CD14-positive monocyte (primary cell): ENCODE data around the gene VAV1. TPM values are rescaled to one million over a fixed set of nuclear protein-coding genes. Genes with fewer than 3 reads are reported as not detected.

Experiments used
- DNase-seq, 3 donors: peaks; one replicate each; pipeline ENCODE4 v3.0.0-alpha.2; 2011 to 2022
- H2AFZ ChIP-seq: 2 replicates; pipeline ENCODE4 v1.6.0; 2012; ENCODE audit warnings: mild to moderate bottlenecking, low read depth, low read length, inconsistent platforms; ENCODE audit not compliant: insufficient read depth, poor library complexity, severe bottlenecking
- H3K27ac ChIP-seq, 2 donors: 1 replicate in 1 of 2; 2 replicates in 1 of 2; pipeline ENCODE4 v1.5.1; 2012 to 2013; ENCODE audit warnings: low read length in 2 of 2, control low read depth in 1 of 2, inconsistent platforms in 1 of 2, low read depth in 1 of 2, mild to moderate bottlenecking in 1 of 2
- H3K27me3 ChIP-seq, 2 donors: one replicate each; pipeline versions ENCODE4 v1.6.0 to v1.6.1; 2011 to 2013; ENCODE audit warnings: low read length in 2 of 2; ENCODE audit not compliant: control insufficient read depth in 2 of 2, insufficient read depth in 2 of 2
- H3K36me3 ChIP-seq, 2 donors: replicated peaks in 1 of 2; 1 replicate in 1 of 2; 2 replicates in 1 of 2; pipeline versions ENCODE4 v1.5.1 to v1.6.1; 2012 to 2013; ENCODE audit warnings: low read length in 2 of 2, control low read depth in 1 of 2, inconsistent platforms in 1 of 2, mild to moderate bottlenecking in 1 of 2; ENCODE audit not compliant: insufficient read depth in 2 of 2, control insufficient read depth in 1 of 2
- H3K4me1 ChIP-seq, 2 donors: 1 replicate in 1 of 2; 2 replicates in 1 of 2; pipeline versions ENCODE4 v1.5.1 to v1.6.1; 2012 to 2013; ENCODE audit warnings: low read length in 2 of 2, control low read depth in 1 of 2, inconsistent platforms in 1 of 2, mild to moderate bottlenecking in 1 of 2, moderate library complexity in 1 of 2; ENCODE audit not compliant: insufficient read depth in 2 of 2, control insufficient read depth in 1 of 2
- H3K4me2 ChIP-seq: replicated peaks from 2 replicates; pipeline ENCODE3; 2012; ENCODE audit warnings: low read length, moderate library complexity, mild to moderate bottlenecking; ENCODE audit not compliant: poor library complexity, severe bottlenecking; ENCODE audit errors: extremely low read depth
- H3K4me3 ChIP-seq, 3 experiments: fragments of 200-600 bp in 1 of 3; sonication (generic) in 1 of 3; replicated peaks in 1 of 3; 1 replicate in 2 of 3; 2 replicates in 1 of 3; pipeline ENCODE4 v1.5.1; 2011 to 2013; ENCODE audit warnings: low read length in 3 of 3, mild to moderate bottlenecking in 3 of 3, control low read depth in 2 of 3, low read depth in 2 of 3, inconsistent platforms in 1 of 3, moderate library complexity in 1 of 3
- H3K79me2 ChIP-seq: 2 replicates; pipeline ENCODE4 v1.6.0; 2012; ENCODE audit warnings: mild to moderate bottlenecking, control low read depth, inconsistent platforms, low read length, moderate library complexity; ENCODE audit not compliant: insufficient read depth
- H3K9ac ChIP-seq: 2 replicates; pipeline ENCODE4 v1.6.0; 2017; ENCODE audit warnings: low read length, mild to moderate bottlenecking; ENCODE audit not compliant: insufficient read depth, poor library complexity, severe bottlenecking
- H3K9me3 ChIP-seq, 2 donors: replicated peaks in 1 of 2; 1 replicate in 1 of 2; 2 replicates in 1 of 2; pipeline versions ENCODE4 v1.5.1 to v1.6.1; 2012 to 2013; ENCODE audit warnings: low read length in 2 of 2, control low read depth in 1 of 2; ENCODE audit not compliant: control insufficient read depth in 1 of 2, insufficient read depth in 1 of 2
- H4K20me1 ChIP-seq: 2 replicates; pipeline ENCODE4 v1.6.0; 2012; ENCODE audit warnings: mild to moderate bottlenecking, low read length, control low read depth, moderate library complexity; ENCODE audit not compliant: insufficient read depth
- H3K27ac Mint-ChIP-seq, 7 donors: one replicate each; pipeline ENCODE4 v1.8.0; 2020; ENCODE audit warnings: mild to moderate bottlenecking in 7 of 7, mixed read lengths in 7 of 7, moderate library complexity in 6 of 7, inconsistent platforms in 2 of 7
- H3K27me3 Mint-ChIP-seq, 3 donors: one replicate each; pipeline ENCODE4 v1.8.0; 2021 to 2022; ENCODE audit warnings: low read depth in 3 of 3, mild to moderate bottlenecking in 3 of 3, mixed read lengths in 3 of 3, moderate library complexity in 3 of 3, inconsistent platforms in 1 of 3
- H3K36me3 Mint-ChIP-seq, 2 donors: one replicate each; pipeline ENCODE4 v1.8.0; 2020; ENCODE audit warnings: mixed read lengths in 2 of 2, inconsistent platforms in 1 of 2, mild to moderate bottlenecking in 1 of 2
- H3K4me1 Mint-ChIP-seq: one replicate; pipeline ENCODE4 v1.8.0; 2020; ENCODE audit warnings: mild to moderate bottlenecking, mixed read lengths
- H3K4me3 Mint-ChIP-seq, 2 donors: one replicate each; pipeline ENCODE4 v1.8.0; 2020; ENCODE audit warnings: mild to moderate bottlenecking in 2 of 2, mixed read lengths in 2 of 2, moderate library complexity in 1 of 2
- H3K9me3 Mint-ChIP-seq, 7 donors: one replicate each; pipeline ENCODE4 v1.8.0; 2020 to 2022; ENCODE audit warnings: mixed read lengths in 7 of 7, mild to moderate bottlenecking in 6 of 7, moderate library complexity in 6 of 7, inconsistent platforms in 2 of 7
- CTCF ChIP-seq: fragments of 200-600 bp; IDR thresholded peaks from one replicate; pipeline ENCODE4 v1.8.0; 2022; ENCODE audit warnings: antibody characterized with exemption, mild to moderate bottlenecking
- WGBS: methylation state at CpG from one replicate; pipeline ENCODE4 v1.1.5; 2013; ENCODE audit warnings: missing lambda C conversion rate; ENCODE audit not compliant: insufficient coverage; 5-methylcytosine and 5-hydroxymethylcytosine counted together
- intact Hi-C, 2 donors: fragments of 100-400 bp; cut with micrococcal nuclease; formaldehyde crosslinking; loops; one replicate each; pipeline versions ENCODE4 v1.15.0 to v1.15.1; 2023
- polyA plus RNA-seq, 3 donors: library from polyadenylated mRNA; depleted of rRNA in 1 of 3; unstranded in 2 of 3; stranded (reverse) in 1 of 3; fragments of 300-500 nt in 2 of 3; fragments of >200 nt in 1 of 3; fragmentation: Illumina TruSeq in 2 of 3; gene quantifications; 1 replicate in 2 of 3; 2 replicates in 1 of 3; pipeline ENCODE4 v1.2.3, GENCODE V29; 2012 to 2021

Gene VAV1
- polyA plus RNA-seq, 3 donors: 21.3 to 81.2 (median 30.2) TPM

- DNase-seq: peak in 1 of 3 donors; percentile 33
- intact Hi-C loops: loop anchor here (2.0 to 5.0 kb wide), 5 partner anchors 34 to 312 kb away; partner anchors contain the start of gene VAV1 (in 1 of the 2)
- no peaks in the 10 kb centered on the region for H3K9me3 Mint-ChIP-seq
Measured at GRCh38 chr19:6738787-6739389, 33.6 kb upstream of the VAV1 start.

More at GRCh38 chr19:6738787-6739389, 33.6 kb upstream of the VAV1 start:
- Histone ChIP-seq H3K4me3 (peak overlapping the region; percentile 34 to 97 (median 40)), H2AFZ (peak overlapping the region; percentile 76), H3K27me3 (peaks cover 0 to 8% of the 10 kb centered on the region in 2 donors), H3K4me1 (peaks cover 50 to 56% of the 10 kb centered on the region in 2 donors), H3K27ac (peak overlapping the region; percentile 60 to 67), H3K79me2 (peaks cover 14% of the 10 kb centered on the region), H3K9ac (peak overlapping the region; percentile 24), H3K9me3 (no peaks in the 10 kb centered on the region), H4K20me1 (peaks cover 11% of the 10 kb centered on the region), H3K36me3 (peaks cover 2 to 16% of the 10 kb centered on the region in 2 donors), H3K4me2 (peak overlapping the region; percentile 84)
- Mint-ChIP-seq H3K27ac (peak overlapping the region; percentile 89 to 95 (median 92)), H3K36me3 (peaks cover 15 to 16% of the 10 kb centered on the region in 2 donors), H3K27me3 (peaks cover 8 to 23% (median 22%) of the 10 kb centered on the region in 3 donors), H3K4me1 (peaks cover 48% of the 10 kb centered on the region), H3K4me3 (peak overlapping the region; percentile 90 to 95)
- WGBS: 10% methylated on average over 20 of the region's 24 CpGs
- no peak for TF ChIP-seq CTCF
